MM.1S (cell line): ENCODE results near the gene CACNA1G.

Experiments used
- DNase-seq: peaks from one replicate; pipeline ENCODE4 v3.0.0-alpha.2; 2015
- H2AFZ ChIP-seq: fragments of 300-600 bp; sonication (generic); 2 replicates; pipeline ENCODE4 v1.6.0; 2016; ENCODE audit warnings: antibody characterized with exemption, low read length
- H3F3A ChIP-seq: fragments of 300-600 bp; sonication (generic); 2 replicates; pipeline ENCODE4 v1.6.1; 2016; ENCODE audit warnings: mild to moderate bottlenecking, antibody characterized with exemption, low read length, moderate library complexity, mixed read lengths; ENCODE audit not compliant: insufficient read depth
- H3K27ac ChIP-seq: fragments of 300-600 bp; sonication (generic); 2 replicates; pipeline ENCODE4 v1.5.1; 2016; ENCODE audit warnings: mild to moderate bottlenecking, low read length
- H3K27me3 ChIP-seq: fragments of 300-600 bp; sonication (generic); replicated peaks from 2 replicates; pipeline ENCODE4 v1.6.0; 2016; ENCODE audit warnings: low read length; ENCODE audit not compliant: insufficient read depth
- H3K36me3 ChIP-seq: fragments of 300-600 bp; sonication (generic); replicated peaks from 2 replicates; pipeline ENCODE4 v1.6.1; 2016; ENCODE audit warnings: mild to moderate bottlenecking, low read length, mixed read lengths; ENCODE audit not compliant: insufficient read depth
- H3K4me1 ChIP-seq: fragments of 300-600 bp; sonication (generic); 2 replicates; pipeline ENCODE4 v1.6.1; 2016; ENCODE audit warnings: low read length, mixed read lengths
- H3K4me2 ChIP-seq: fragments of 300-600 bp; sonication (generic); 2 replicates; pipeline ENCODE4 v1.6.0; 2016; ENCODE audit warnings: low read depth, low read length
- H3K4me3 ChIP-seq: fragments of 300-600 bp; sonication (generic); 2 replicates; pipeline ENCODE4 v1.5.1; 2016; ENCODE audit warnings: low read length, mixed read lengths
- H3K79me2 ChIP-seq: fragments of 300-600 bp; sonication (generic); 2 replicates; pipeline ENCODE4 v1.6.1; 2016; ENCODE audit warnings: mixed run types, low read length, mixed read lengths
- H3K9ac ChIP-seq: fragments of 300-600 bp; sonication (generic); 2 replicates; pipeline ENCODE4 v1.6.1; 2016; ENCODE audit warnings: low read length, mixed read lengths
- H3K9me2 ChIP-seq: fragments of 300-600 bp; sonication (generic); replicated peaks from 2 replicates; pipeline ENCODE4 v1.6.1; 2016; ENCODE audit warnings: mild to moderate bottlenecking, low read length, mixed read lengths; ENCODE audit not compliant: insufficient read depth
- H3K9me3 ChIP-seq: fragments of 300-600 bp; sonication (generic); replicated peaks from 2 replicates; pipeline ENCODE4 v1.6.1; 2016; ENCODE audit warnings: mild to moderate bottlenecking, low read length, mixed read lengths; ENCODE audit not compliant: insufficient read depth
- H4K20me1 ChIP-seq: fragments of 300-600 bp; sonication (generic); 2 replicates; pipeline ENCODE4 v1.6.1; 2016; ENCODE audit warnings: mild to moderate bottlenecking, low read length, moderate library complexity, mixed read lengths; ENCODE audit not compliant: insufficient read depth
- CTCF ChIP-seq: fragments of 300-600 bp; sonication (generic); IDR thresholded peaks from 2 replicates; pipeline ENCODE4 v1.5.1; 2016; ENCODE audit warnings: antibody characterized with exemption, low read length, mixed read lengths
- EZH2 ChIP-seq: fragments of 300-600 bp; sonication (generic); optimal IDR thresholded peaks from 2 replicates; pipeline ENCODE3; 2017; ENCODE audit warnings: low read depth, mild to moderate bottlenecking, antibody characterized with exemption, low read length, mixed read lengths
- EZH2phosphoT487 ChIP-seq: fragments of 300-600 bp; sonication (generic); IDR thresholded peaks from 2 replicates; pipeline ENCODE4 v1.6.1; 2018; ENCODE audit warnings: antibody characterized with exemption, low read length

CACNA1G gene

GRCh38 chr17:50585346-50585745, 24.8 kb downstream of the CACNA1G start:
- no peak overlapping the region for H3K9ac ChIP-seq
- H3K9me3 ChIP-seq = no peaks in the 10 kb centered on the region
- no peak overlapping the region for H3K4me3 ChIP-seq
- H4K20me1 ChIP-seq = no peaks in the 10 kb centered on the region
- no peak overlapping the region for H3K27ac ChIP-seq
- no peak overlapping the region for H3K4me2 ChIP-seq
- H3K4me1 ChIP-seq = no peaks in the 10 kb centered on the region
- H2AFZ ChIP-seq = no peak overlapping the region
- no peak for DNase-seq
- H3K9me2 ChIP-seq = no peaks in the 10 kb centered on the region
- no peaks in the 10 kb centered on the region for H3K79me2 ChIP-seq
- no peak for TF ChIP-seq CTCF
- TF ChIP-seq EZH2phosphoT487 = no peak
- TF ChIP-seq EZH2 = no peak
- no peaks in the 10 kb centered on the region for H3K36me3 ChIP-seq
- H3K27me3 ChIP-seq = peaks cover 88% of the 10 kb centered on the region
- no peaks in the 10 kb centered on the region for H3F3A ChIP-seq

- TF ChIP-seq CTCF = no peak
- TF ChIP-seq EZH2 = no peak
- TF ChIP-seq EZH2phosphoT487 = no peak
Observed at GRCh38 chr17:50585891-50586290, 25.4 kb downstream of the CACNA1G start.

GRCh38 chr17:50586421-50587247, 26.1 kb downstream of the CACNA1G start:
- no peaks in the 10 kb centered on the region for H4K20me1 ChIP-seq
- H3K4me2 ChIP-seq = no peak overlapping the region
- no peaks in the 10 kb centered on the region for H3K36me3 ChIP-seq
- H3K27ac ChIP-seq = no peak overlapping the region
- H3K79me2 ChIP-seq = no peaks in the 10 kb centered on the region
- no peak overlapping the region for H2AFZ ChIP-seq
- no peaks in the 10 kb centered on the region for H3F3A ChIP-seq
- no peak for DNase-seq
- no peak overlapping the region for H3K9ac ChIP-seq
- TF ChIP-seq EZH2 (no peak), CTCF (no peak), EZH2phosphoT487 (no peak)
- H3K9me2 ChIP-seq = no peaks in the 10 kb centered on the region
- H3K27me3 ChIP-seq = peaks cover 81% of the 10 kb centered on the region
- H3K9me3 ChIP-seq = no peaks in the 10 kb centered on the region
- no peaks in the 10 kb centered on the region for H3K4me1 ChIP-seq
- no peak overlapping the region for H3K4me3 ChIP-seq

More at GRCh38 chr17:50585891-50586290, 25.4 kb downstream of the CACNA1G start:
- Histone ChIP-seq H3F3A (no peaks in the 10 kb centered on the region), H3K27ac (no peak overlapping the region), H3K9ac (no peak overlapping the region), H3K36me3 (no peaks in the 10 kb centered on the region), H3K9me2 (no peaks in the 10 kb centered on the region), H4K20me1 (no peaks in the 10 kb centered on the region), H3K79me2 (no peaks in the 10 kb centered on the region), H2AFZ (no peak overlapping the region), H3K4me2 (no peak overlapping the region), H3K9me3 (no peaks in the 10 kb centered on the region), H3K4me3 (no peak overlapping the region), H3K27me3 (peaks cover 83% of the 10 kb centered on the region), H3K4me1 (no peaks in the 10 kb centered on the region)
- no peak for DNase-seq
